Endometrial microvascular endothelial cells (primary cell): Measurements from ENCODE around the gene GNB1. TPM values are rescaled to one million over a fixed set of nuclear protein-coding genes. Genes with fewer than 3 reads are reported as not detected.

Experiments used
- in situ Hi-C: cut with HindIII; loops from 2 replicates; pipeline ENCODE4 v1.10.0; 2017; ENCODE audit warnings: low sequenced_read_pairs, low pct_unique_long_range_greater_than_20kb; ENCODE audit errors: inconsistent ontology term
- total RNA-seq: library from RNA; depleted of rRNA; stranded (reverse); fragments of >200 nt; gene quantifications from one replicate; pipeline ENCODE4 v1.2.3, GENCODE V29; 2015; ENCODE audit errors: inconsistent ontology term

Gene GNB1
- total RNA-seq, 1 donor from 2014 or later, result 184 TPM

DNA sequence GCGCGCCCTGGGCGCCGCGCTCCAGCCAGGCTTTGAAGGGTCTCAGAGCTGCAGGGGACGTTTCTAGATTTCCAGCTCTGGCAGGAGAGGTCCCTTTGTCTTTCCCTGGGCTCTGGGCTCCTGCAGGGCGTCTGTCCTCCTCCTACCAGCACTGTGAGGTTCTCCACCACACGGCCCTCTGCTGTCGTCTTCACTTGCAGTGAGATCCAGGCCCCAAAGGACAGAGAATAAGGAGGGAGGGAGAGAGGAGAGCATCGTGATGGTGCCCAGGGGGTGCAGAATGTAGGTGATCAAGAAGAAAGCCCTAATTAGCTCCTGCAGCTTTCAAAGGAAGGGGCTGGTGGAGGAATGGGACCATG lies 4.2 kb upstream of the GNB1 start:
- in situ Hi-C loops, result no loop called here

DNA sequence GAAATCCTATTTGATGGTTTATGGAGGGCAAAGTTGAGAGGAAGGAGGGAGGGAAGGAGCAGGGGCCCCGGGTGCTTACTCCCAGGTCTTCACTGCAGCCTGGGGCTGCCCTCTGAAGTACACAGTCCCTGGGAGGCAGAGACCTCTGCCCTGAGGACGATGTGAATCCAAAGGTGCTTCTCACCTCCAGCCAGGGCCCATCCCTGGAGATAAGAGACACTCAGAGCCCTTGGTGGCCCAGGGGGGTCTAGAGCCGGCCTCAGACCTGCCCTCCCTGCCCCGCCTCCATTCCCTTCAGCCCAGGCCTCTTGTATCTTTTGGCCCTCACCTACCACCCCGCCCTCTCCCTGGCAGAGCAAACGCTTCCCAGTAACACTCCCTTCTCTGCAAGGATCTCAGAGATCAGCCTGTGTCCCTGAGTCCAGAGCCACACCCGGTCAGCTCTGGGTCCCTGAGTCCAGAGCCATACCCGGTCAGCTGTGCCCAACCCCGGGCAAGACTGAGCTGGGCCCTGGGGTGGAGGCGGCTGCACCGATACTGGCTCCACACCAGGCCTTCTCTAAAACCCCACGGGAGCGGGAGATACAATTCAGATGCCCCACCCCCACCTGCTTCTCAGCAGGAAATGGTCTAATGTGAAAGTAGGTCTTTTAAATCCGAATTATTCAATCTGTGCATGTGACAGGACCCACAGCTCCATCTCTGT lies 3.6 kb upstream of the GNB1 start:
- in situ Hi-C loops, result no loop called here

DNA sequence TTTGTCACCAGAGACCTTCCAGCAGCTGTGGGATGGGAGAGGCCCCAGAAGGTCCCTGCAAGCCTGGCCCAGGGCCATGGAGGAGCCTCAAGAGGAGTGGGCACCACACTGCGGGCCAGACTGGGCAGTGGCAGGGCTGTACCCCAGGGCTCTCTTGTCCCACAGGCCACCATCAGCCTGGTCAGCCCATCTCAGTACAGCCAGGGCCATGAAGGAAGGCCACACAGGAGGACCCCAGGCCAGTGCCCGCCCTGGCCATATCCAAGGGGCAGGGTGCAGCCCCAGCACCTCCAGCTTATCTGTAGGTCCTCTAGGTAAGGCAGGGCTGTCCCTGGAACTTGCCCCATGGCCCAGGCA lies 3.1 kb upstream of the GNB1 start:
- in situ Hi-C loops, result no loop called here

DNA sequence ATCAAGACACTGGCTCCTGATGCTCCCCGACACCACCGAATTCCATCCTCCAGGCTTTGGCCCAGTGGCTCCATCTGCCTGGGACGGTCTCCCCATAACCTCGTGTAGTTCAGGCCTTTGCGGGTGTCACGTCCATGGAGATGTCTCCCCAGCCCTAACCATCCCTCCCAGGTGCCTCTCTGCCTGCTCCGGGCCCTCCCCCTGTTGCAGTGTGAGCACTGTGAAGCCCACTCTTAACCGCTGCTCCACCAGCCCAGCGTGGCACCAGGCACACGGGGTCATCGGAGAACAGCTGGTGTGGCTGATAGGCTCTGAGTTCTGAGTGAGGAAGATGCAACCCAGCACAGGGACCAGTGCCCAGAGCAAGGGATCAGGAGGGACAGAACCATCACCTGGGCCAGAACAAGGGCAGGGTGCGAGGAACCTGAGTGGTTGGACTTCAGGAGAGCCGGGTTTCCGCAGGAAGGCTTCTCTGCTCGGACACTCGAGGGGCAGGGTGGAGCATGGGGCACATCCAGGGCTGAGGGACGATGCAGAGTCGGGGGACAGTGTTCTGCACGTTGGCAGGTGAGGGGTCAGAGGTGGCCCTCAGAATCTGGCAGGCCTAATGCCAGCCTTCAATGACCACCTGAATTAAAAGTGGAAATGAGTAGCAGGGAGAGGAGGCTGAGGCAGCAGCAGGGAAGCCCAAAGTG lies 2.6 kb upstream of the GNB1 start:
- in situ Hi-C loops, result no loop called here

DNA sequence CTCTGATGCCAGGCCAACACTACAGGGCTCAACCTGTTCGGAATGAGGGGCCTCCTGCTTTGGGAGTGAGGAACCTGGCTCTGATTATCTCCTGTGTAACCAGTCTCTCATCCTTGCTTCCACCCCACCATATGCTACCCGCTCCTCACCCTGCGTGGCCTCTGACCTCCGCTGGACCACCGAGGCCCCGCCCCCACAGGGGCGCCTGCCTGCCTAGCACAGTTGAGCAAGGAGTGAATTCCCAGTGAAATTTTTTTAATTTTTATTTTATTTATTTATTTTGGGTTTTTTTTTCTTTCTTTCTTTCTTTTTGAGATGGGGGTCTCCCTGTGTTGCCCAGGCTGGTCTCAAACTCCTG lies 1.9 kb upstream of the GNB1 start:
- in situ Hi-C loops, result no loop called here

DNA sequence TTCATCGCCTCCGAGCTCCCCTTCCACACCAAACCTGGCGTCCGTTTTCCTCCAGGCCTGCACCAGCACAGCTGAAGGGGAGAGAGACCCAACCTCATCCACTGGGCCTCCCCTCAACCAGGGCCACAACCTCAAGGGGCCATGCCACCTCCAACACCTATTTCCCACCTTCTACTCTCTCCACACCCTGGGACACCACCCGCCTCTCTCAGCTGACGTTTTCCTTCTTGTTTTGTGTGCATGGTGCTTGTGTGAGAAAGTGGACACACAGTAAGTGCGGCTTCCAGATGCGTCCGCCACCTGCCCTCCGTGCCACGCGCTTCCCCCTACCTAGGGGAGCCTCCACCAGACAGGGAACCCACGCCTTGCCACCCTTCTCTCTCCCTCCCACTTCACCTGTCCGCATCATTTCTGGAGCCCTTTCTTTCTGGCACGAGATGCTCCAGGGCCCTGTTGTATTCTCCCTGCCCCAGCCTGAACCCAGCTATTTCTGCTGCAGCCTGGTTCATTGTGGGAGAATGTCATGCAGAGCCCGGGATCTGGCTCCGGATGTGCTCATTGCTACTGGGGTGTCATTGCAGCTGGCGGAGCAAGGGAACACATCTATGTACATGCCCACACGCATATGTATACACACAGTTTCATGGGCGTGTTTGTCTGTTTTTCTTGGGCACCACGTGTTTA lies 1.3 kb upstream of the GNB1 start:
- in situ Hi-C loops, result no loop called here

DNA sequence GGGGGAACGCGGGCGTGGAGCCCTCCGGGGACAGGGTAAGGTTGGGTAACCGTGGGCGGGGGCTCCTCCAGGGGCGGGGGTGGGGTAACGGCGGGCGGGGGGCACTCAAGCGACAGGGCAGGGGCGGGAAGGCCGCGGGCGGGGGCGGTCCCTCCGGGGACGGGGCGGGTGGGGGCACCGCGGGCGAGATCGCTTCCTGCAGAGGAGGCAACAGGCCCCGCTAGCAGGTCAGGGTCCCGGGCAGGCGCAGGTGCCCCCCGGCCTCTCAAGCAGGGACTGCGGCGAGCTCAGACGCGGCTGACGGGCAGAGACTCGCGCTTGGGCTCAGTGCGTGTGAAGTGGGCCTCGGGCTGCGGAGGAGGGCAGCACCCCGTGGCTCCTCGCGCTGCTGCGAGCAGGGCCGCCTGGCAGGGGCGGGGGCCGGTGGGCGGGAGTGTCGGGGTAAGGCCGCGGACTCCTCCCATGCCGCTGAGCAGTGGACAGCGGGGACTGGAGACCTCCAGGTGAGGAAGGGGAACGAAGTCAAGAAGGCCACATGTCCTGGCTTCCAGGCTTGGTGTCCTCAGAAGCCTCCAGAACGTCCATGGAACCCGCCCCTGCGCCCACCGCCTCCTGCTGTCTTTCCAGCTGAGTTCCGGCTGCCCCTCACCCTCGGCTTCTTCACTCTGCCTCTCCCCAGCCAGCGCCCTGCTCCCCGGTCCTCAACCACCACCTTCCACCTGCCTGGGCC lies 627 bp upstream of the GNB1 start:
- in situ Hi-C loops, result no loop called here

DNA sequence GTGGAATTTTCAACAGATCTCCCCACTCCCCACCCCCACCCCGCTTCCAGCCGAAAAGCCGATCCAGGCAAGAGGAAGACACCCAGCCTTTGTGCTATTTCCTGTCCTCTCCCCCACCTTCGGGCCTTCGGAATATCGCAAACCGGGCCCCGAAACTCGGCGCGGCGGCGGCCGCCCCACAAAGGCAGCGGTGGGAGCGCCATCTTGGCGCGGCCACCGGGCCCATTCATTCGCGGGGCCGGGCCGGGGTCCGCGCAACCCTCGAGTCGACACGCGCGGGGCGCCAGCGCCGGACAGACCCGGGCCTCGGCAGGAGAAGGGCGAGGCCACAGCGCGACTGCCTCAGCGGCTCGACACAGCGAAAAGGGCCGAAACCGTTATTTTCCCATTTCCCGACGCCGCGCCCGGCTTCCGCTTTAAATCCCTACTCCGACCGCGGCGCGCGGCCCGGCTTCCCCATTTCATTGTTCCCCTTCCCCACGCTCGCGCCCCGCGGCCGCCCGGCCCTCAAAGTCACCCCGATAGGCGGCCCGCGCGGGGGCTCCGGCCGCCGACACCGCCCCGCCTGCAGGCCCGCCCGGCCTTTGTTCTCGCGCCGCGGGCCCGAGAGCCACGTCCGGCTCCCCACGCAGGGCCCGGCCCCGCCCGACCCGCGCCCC lies 911 bp downstream of the GNB1 start:
- in situ Hi-C loops, result loop anchor here (10.0 kb wide), 1 partner anchor 65 kb away; no protein-coding TSS in a partner anchor

DNA sequence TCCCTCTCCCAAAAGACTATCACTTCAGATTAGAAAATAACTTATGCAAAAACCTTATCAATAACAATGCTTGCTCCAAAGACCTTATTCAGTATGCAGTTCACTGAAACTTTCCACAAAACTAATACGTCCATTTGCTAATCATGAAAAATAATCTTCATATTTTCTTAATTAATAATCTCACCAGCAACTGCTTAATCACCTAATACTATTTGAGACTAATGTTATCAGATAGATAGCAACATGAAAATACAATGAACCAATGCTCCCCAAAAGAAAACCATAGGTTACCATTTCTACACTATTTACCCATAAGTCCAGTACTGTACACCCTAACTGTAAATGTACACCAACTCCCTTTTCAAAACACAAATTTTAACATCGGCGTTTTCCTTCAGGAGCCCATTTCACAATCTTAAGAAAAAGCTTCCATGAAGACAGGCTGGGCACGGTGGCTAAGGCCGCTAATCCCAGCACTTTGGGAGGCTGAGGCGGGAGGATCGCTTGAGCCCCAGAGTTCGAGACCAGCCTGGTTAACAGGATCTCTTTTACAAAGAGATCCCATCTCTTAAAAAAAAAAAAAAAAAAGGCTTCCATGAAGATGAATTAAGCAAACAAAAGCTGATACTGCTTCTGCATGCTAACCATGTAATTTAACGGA lies 1.7 kb downstream of the GNB1 start:
- in situ Hi-C loops, result loop anchor here (10.0 kb wide), 1 partner anchor 64 kb away; no protein-coding TSS in a partner anchor

DNA sequence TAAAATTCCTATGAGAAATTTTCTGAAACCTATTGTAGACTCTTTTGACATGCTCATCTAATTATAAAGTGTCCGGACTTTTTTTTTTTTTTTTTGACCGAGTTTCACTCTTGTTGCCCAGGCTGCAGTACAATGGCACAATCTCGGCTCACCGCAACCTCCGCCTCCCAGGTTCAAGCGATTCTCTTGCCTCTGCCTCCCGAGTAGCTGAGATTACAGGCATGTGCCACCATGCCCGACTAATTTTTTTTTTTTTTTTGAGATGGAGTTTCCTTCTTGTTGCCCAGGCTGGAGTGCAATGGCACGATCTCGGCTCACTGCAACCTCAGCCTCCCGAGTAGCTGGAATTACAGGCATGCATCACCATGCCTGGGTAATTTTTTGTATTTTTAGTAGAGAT lies 7.0 kb downstream of the GNB1 start:
- in situ Hi-C loops, result loop anchor here (10.0 kb wide), 1 partner anchor 59 kb away; no protein-coding TSS in a partner anchor

DNA sequence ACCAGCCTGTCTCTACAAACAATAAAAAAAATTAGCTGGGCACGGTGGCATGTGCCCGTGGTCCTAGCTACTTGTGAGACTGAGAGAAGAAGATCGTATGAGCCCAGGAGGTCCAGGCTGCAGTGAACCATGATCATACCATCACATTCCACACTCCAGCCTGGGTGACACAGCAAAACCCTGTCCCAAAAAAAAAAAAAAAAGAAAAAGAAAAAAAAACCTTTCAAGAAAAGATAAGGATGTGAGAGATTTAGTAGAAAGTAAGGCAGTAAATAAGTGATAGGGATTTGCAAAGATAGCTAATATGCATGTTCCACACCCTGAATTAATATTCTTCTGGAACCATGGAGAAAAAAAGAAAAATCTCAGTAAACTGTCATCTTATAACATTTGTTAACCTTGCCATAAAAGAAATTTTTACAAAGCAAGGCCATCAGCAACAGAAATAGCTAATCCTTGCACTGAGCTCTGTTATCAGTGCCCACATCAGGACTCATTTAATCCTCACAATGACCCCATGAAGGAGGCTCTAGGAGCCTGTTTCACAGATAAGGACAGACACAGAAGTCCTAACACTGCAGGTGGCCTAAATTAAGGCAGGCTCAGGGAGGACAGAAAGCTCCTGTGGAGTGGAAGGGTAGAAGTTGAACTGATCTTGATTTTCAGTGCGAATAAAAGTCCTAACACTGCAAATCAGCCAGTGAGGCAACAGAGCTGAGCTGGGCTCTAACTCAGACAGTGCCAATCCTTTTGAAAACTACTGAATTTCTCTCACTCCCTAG lies 7.6 kb downstream of the GNB1 start:
- in situ Hi-C loops, result loop anchor here (10.0 kb wide), 1 partner anchor 58 kb away; no protein-coding TSS in a partner anchor

DNA sequence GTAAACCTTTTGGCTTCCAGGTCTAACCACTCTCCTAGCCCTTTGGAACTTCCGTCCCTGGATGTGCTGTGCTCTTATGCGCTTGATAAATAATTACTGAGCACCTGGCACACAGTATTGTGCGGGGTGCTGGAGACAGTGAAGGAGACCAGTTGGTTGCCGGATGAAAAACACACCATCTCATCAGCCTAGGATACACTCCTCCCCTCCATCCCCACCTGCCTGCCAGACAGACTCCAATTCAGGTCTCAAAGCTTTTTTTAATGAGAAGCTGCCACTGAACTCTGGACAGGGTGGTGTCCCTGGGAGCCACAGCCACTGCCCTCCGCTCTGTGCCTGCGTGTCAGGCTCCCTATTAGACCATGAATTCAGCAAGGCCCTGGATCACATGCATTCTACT lies 9.2 kb downstream of the GNB1 start:
- in situ Hi-C loops, result loop anchor here (10.0 kb wide), 1 partner anchor 57 kb away; no protein-coding TSS in a partner anchor

DNA sequence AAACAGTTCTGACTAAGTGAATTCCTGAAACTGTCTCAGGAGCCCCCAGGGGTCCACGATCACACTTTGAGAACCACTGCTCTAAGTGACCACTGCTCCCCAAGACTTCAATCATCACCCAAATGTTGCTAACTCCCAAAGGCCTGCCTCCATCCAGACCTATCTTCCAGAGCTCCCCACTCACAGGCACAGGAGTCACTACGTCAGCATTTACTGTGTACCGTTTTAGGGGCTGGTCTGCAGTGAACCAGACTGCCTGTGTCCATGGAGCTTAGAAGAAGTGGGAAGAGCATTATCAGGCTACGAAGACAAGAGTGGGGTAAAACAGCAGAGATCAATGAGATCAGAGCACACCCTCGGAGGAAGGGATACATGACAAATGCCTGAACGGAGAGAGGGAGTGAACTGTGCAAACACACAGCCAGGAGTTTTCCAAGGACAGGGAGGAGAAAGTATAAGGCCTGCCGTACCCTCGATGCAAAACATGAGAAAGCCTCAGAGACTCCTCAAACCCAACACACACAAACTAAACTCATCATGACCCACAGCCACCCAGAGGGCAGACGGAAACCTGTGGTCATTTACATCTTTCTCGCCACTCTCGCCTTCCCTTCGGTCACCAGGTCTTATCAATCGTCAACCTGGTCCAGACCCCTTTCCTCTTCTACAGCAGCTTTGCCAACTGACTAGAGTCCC lies 10.1 kb downstream of the GNB1 start:
- in situ Hi-C loops, result loop anchor here (10.0 kb wide), 1 partner anchor 56 kb away; no protein-coding TSS in a partner anchor

DNA sequence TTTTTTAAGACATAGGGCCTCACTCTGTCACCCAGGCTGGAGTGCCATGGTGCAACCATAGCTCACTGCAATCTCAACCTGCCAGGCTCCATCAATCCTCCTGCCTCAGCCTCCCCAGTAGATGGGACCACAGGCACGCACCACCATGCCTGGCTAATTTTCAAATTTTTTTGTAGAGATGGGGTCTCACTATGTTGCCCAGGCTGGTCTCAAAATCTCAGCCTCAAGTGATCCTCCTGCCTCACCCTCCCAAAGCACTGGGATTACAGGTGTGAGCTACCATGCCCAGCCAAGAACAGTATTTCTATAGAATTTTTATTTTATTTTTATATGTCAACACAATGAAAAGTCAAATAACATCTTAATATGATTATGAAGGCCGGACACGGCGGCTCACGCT lies 10.9 kb downstream of the GNB1 start:
- in situ Hi-C loops, result loop anchor here (10.0 kb wide), 1 partner anchor 55 kb away; no protein-coding TSS in a partner anchor

DNA sequence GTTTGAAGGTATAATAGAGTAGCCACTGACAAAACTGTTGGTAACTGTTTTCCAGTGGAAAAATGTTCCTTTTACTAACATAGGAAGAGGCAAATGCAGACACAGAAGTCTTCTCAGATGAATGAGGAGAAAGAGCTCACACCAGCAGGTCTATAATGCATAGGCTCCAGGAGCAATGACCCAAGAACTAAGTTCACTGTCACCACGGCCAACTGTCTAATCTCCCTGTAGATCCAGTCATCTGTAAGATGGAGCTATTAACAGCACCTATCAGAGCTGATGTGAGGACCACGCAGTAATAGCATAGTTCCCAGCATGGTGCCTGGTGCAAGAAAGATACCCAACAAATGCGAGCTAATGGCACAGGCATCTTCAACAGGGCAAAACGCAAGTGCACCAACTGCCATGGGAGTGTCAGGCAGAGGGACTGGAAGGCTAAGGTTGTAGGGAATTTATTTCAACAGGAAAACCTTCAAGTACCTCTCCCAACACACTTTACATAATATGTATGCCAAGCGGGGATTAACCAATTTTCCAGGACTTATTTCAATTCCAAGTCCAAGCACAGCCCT lies 12.9 kb downstream of the GNB1 start:
- in situ Hi-C loops, result no loop called here

DNA sequence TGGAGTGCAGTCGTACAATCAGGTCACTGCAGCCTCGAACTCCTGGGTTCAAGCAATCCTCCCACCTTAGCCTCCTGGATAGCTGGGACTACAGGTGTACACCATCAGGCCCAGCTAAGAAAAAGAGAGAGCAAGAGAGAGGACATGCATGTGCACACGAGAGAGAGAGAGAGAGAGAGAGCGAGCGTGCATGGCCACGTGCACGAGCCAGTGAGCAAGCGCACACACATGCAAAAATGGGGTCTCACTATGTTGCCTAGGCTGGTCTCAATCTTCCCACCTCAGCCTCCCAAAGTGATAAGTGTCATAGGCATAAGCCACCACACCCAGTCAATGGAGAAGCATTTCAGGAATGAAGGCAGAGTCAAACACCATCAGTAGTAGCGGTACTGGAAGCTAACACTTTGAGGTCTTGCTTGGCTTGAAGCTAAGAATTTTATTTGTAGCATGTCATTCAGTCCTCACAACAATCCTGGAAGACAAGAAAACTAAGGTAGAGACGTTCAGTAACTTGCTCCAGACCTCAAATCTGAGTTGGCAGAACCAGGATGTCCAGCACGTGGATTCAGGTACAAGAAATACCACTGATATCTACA lies 14.5 kb downstream of the GNB1 start:
- in situ Hi-C loops, result no loop called here
